Measurements from ENCODE around the gene C2orf81. TPM values are rescaled to one million over a fixed set of nuclear protein-coding genes. Genes with fewer than 3 reads are reported as not detected.
A peak's percentile ranks its signal among the peaks of the same experiment; 100 is the strongest.

Gene C2orf81
- total and polyA plus RNA-seq, 10 of the 15 experiments (the other 5 are each of a cell fraction or from before 2014, with no cell fraction given): 0.10 to 9.8 (median 2.7) TPM

DNA sequence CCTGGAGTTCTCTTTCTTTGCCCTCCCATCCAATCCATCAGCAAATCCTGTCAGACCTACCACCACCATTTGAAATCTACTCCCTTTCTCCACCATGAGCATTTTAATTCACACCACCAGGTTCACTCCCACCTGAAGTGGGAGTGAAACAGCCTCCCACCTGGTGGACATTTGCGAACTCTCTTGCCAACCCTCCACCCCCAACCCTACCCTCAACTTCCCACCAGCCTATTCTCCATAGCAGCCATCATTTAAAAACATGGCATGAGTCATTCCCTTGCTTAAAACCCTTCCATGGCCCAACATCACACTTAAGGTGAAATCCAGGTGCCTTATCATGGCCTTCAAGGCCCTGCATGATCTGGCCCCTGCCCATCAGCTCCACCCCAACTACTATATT, 16.8 kb upstream of the C2orf81 start (continued):
- TF ChIP-seq, protein P1, sequence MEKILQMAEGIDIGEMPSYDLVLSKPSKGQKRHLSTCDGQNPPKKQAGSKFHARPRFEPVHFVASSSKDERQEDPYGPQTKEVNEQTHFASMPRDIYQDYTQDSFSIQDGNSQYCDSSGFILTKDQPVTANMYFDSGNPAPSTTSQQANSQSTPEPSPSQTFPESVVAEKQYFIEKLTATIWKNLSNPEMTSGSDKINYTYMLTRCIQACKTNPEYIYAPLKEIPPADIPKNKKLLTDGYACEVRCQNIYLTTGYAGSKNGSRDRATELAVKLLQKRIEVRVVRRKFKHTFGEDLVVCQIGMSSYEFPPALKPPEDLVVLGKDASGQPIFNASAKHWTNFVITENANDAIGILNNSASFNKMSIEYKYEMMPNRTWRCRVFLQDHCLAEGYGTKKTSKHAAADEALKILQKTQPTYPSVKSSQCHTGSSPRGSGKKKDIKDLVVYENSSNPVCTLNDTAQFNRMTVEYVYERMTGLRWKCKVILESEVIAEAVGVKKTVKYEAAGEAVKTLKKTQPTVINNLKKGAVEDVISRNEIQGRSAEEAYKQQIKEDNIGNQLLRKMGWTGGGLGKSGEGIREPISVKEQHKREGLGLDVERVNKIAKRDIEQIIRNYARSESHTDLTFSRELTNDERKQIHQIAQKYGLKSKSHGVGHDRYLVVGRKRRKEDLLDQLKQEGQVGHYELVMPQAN (conservative IDR thresholded peaks at IDR 0.05): no peak
- TF ChIP-seq JUND (IDR thresholded peaks at IDR 0.05; ENCODE audit: low read depth, low read length): no peak

DNA sequence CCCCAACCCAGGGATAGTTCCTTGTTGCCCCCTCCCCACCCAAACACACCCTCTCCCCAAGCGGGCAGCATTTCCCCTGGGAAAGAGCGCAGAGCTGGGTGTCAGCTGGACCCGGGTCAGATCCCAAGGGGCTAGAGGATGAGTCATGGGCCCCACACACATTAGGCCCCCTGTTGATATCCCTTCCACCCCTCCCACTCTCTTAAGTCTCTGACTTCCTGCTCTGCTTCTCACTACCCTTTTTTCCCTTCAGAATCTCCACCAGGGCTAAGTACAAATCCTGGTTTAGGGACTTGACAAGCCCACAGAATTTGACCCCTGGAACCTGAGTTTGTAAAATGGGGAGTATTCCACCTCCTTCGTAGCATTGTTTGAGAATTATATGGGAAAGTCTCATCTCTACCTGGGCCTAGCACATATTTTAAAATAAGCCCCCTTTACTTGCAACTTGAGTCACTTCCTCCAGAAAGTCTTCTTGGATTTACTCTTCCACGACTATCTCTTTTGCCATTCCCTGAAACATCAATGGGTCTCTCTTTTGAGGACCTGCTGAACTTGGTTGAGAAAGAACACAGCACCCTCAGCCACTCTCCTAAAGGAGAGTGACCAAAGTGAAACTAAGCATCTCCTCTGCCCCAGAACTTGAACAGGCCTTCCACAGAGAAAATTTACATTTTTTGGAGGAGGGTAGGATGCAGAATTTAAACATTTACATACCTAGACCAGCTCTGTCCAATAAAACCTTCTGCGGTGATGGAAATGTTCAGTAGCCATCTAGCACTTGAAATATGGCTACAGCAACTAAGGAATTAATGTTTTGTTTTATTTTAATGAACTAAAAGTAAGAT, 15.7 kb upstream of the C2orf81 start:
- Histone ChIP-seq H3K4me1 (ENCODE audit: control insufficient read depth, insufficient read depth, low read length) (peaks cover 23% of the 10 kb centered on the region), H2AFZ (ENCODE audit: control insufficient read depth, low read depth, low read length) (peak overlapping the region; percentile 24), H3K4me3 (peak overlapping the region; percentile 9; the same call in 1 of the 2 replicates), H3K36me3 (ENCODE audit: control insufficient read depth in 2 of 2, insufficient read depth in 2 of 2, low read length in 1 of 2) (no peaks in the 10 kb centered on the region), H3K27me3 (replicated peaks in 1 of 2; ENCODE audit: control insufficient read depth in 2 of 2, insufficient read depth in 2 of 2, low read length in 1 of 2) (peaks cover 2 to 5% of the 10 kb centered on the region in 2 experiments; a peak in 3 of 4 replicates), H3K9ac (ENCODE audit: control insufficient read depth, insufficient read depth, low read length) (no peak overlapping the region), H4K20me1 (ENCODE audit: control insufficient read depth, insufficient read depth) (no peaks in the 10 kb centered on the region), H3K27ac (ENCODE audit: control insufficient read depth, insufficient read depth) (0 out of 2 replicates have a peak overlapping the region, but pooled peaks have one; percentile 1), H3K79me2 (ENCODE audit: control insufficient read depth, insufficient read depth, low read length) (no peaks in the 10 kb centered on the region; the same call in 1 of the 2 replicates), H3K4me2 (ENCODE audit: control insufficient read depth, insufficient read depth) (peak overlapping the region; percentile 10), H3K9me3 (replicated peaks; ENCODE audit: control insufficient read depth, insufficient read depth, low read length) (no peaks in the 10 kb centered on the region)
- ATAC-seq (no peak), FAIRE-seq (peak; percentile 57), DNase-seq (ENCODE audit: low read depth, low spot score) (no peak)
- intact Hi-C loops (cut with micrococcal nuclease; ENCODE audit: unreplicated experiment) (no loop called here), in situ Hi-C loops (cut with MboI) (no loop called here)
- RAD21 ChIA-PET (ENCODE audit: unreplicated experiment): interaction anchor here (0.6 kb wide), 1 partner anchor 15 kb away, joined by 3 read pairs; no protein-coding TSS in a partner anchor
- CTCF ChIA-PET: no interaction called here
- WGBS (ENCODE audit: insufficient coverage, insufficient replicate concordance, low lambda C conversion rate, missing lambda C conversion rate): 34% methylated on average over 6 of the region's 6 CpGs
- SMC1A ChIA-PET (ENCODE audit: uncharacterized antibody, unreplicated experiment): interaction anchor here (1.0 to 1.4 kb wide), 2 partner anchors 10 to 21 kb away, joined by 3 to 4 read pairs; partner anchors contain the start of gene WBP1
- POLR2A ChIA-PET: no interaction called here
- BruUV-seq (replicated peaks): no TSS peak
- TF ChIP-seq EED (IDR thresholded peaks at IDR 0.05; ENCODE audit: low read depth): peak; percentile 22; the same call in 1 of the 2 replicates
- no peak for TF ChIP-seq LARP7 (IDR thresholded peaks at IDR 0.05)
- peak; percentile 80 for TF ChIP-seq NR2F1 (conservative IDR thresholded peaks at IDR 0.05)
- TF ChIP-seq JUNB (IDR thresholded peaks at IDR 0.05): peak; percentile 47; the same call in 1 of the 2 replicates
- TF ChIP-seq SPI1 (IDR thresholded peaks at IDR 0.05; ENCODE audit: borderline replicate concordance, insufficient read depth, low read depth, low read length): peak; percentile 30; the same call in 1 of the 2 replicates
- no peak for TF ChIP-seq SMARCA5 (IDR thresholded peaks at IDR 0.05)
- TF ChIP-seq IKZF1 (conservative IDR thresholded peaks at IDR 0.05): peak; percentile 43; the same call in 1 of the 2 replicates
- peak; percentile 90 for TF ChIP-seq MEF2B (IDR thresholded peaks at IDR 0.05; ENCODE audit: partially characterized antibody, poor library complexity, severe bottlenecking)
- TF ChIP-seq IKZF2 (IDR thresholded peaks at IDR 0.05): peak; percentile 47 to 48; a peak in 2 of 4 replicates
